Measurements from ENCODE around the gene SSH2.

SSH2 gene

GRCh38 chr17:29929006-29929532 is 959 bp downstream of the SSH2 start:
- peak; percentile 34 for DNase-seq (ENCODE audit: low read depth)
- H3K4me3 ChIP-seq (ENCODE audit: control insufficient read depth, low read depth, low read length), result peak overlapping the region; percentile 81
- no peak for TF ChIP-seq CTCF (conservative IDR thresholded peaks at IDR 0.05; ENCODE audit: control insufficient read depth, insufficient read depth, low read depth, low read length)

GRCh38 chr17:29927546-29927945 is 2.5 kb downstream of the SSH2 start:
- H3K4me3 ChIP-seq (ENCODE audit: control insufficient read depth, low read depth, low read length), result no peak overlapping the region
- DNase-seq (ENCODE audit: low read depth), result no peak
- no peak for TF ChIP-seq CTCF (conservative IDR thresholded peaks at IDR 0.05; ENCODE audit: control insufficient read depth, insufficient read depth, low read depth, low read length)

GRCh38 chr17:29924786-29925185 is 5.2 kb downstream of the SSH2 start:
- no peak for DNase-seq (ENCODE audit: low read depth)
- no peak for TF ChIP-seq CTCF (conservative IDR thresholded peaks at IDR 0.05; ENCODE audit: control insufficient read depth, insufficient read depth, low read depth, low read length)
- H3K4me3 ChIP-seq (ENCODE audit: control insufficient read depth, low read depth, low read length), result no peak overlapping the region

- H3K4me3 ChIP-seq (ENCODE audit: control insufficient read depth, low read depth, low read length), result no peak overlapping the region
- no peak for TF ChIP-seq CTCF (conservative IDR thresholded peaks at IDR 0.05; ENCODE audit: control insufficient read depth, insufficient read depth, low read depth, low read length)
- no peak for DNase-seq (ENCODE audit: low read depth)
These were observed 10.8 kb downstream of the SSH2 start for GRCh38 chr17:29918922-29919856.

- no peak for TF ChIP-seq CTCF (conservative IDR thresholded peaks at IDR 0.05; ENCODE audit: control insufficient read depth, insufficient read depth, low read depth, low read length)
- no peak for DNase-seq (ENCODE audit: low read depth)
- H3K4me3 ChIP-seq (ENCODE audit: control insufficient read depth, low read depth, low read length), result no peak overlapping the region
These were observed 12.0 kb downstream of the SSH2 start for GRCh38 chr17:29918016-29918415.

- no peak for TF ChIP-seq CTCF (conservative IDR thresholded peaks at IDR 0.05; ENCODE audit: control insufficient read depth, insufficient read depth, low read depth, low read length)
- H3K4me3 ChIP-seq (ENCODE audit: control insufficient read depth, low read depth, low read length), result no peak overlapping the region
- DNase-seq (ENCODE audit: low read depth), result no peak
These were observed 15.1 kb downstream of the SSH2 start for GRCh38 chr17:29914819-29915537.
